Natural killer cell treated with Interleukin-12 subunit alpha and Interleukin-12 subunit beta and Interleukin-15 and Interleukin-18, amount 100 ng/mL, for 72 hours (primary cell): Measurements from ENCODE around the gene PTPN23. TPM values are rescaled to one million over a fixed set of nuclear protein-coding genes. Genes with fewer than 3 reads are reported as not detected.

Experiments used
- ATAC-seq, 2 donors: fragments of 150-1000 bp; cut with Tn5 transposase in 1 of 2; sonication (Bioruptor Pico), chemical (Tn5 transposase) in 1 of 2; 2 replicates each; pipeline ENCODE4 v1.10.0; 2021
- DNase-seq: peaks from one replicate; pipeline ENCODE4 v3.0.0; 2022; ENCODE audit warnings: low spot score
- H3K27ac Mint-ChIP-seq, 2 donors: 1 replicate in 1 of 2; 2 replicates in 1 of 2; pipeline ENCODE4 v1.8.0; 2022; ENCODE audit warnings: mixed read lengths in 2 of 2, mild to moderate bottlenecking in 1 of 2, moderate library complexity in 1 of 2
- H3K27me3 Mint-ChIP-seq, 2 donors: 1 replicate in 1 of 2; 2 replicates in 1 of 2; pipeline ENCODE4 v1.8.0; 2022; ENCODE audit warnings: mixed read lengths in 2 of 2
- H3K36me3 Mint-ChIP-seq: one replicate; pipeline ENCODE4 v1.8.0; 2022; ENCODE audit warnings: mixed read lengths
- H3K4me1 Mint-ChIP-seq, 2 donors: 1 replicate in 1 of 2; 2 replicates in 1 of 2; pipeline ENCODE4 v1.8.0; 2022; ENCODE audit warnings: low read depth in 2 of 2, mixed read lengths in 2 of 2, mild to moderate bottlenecking in 1 of 2
- H3K4me3 Mint-ChIP-seq: one replicate; pipeline ENCODE4 v1.8.0; 2022; ENCODE audit warnings: mixed read lengths
- H3K9me3 Mint-ChIP-seq: 2 replicates; pipeline ENCODE4 v1.8.0; 2022; ENCODE audit warnings: mixed read lengths
- total RNA-seq, 2 donors: library from RNA; stranded (reverse); gene quantifications; one replicate each; pipeline ENCODE4 v1.2.3, GENCODE V29; 2022

The PTPN23 gene
- total RNA-seq, 2 donors from 2014 or later = 30.5 to 45.3 TPM

DNA sequence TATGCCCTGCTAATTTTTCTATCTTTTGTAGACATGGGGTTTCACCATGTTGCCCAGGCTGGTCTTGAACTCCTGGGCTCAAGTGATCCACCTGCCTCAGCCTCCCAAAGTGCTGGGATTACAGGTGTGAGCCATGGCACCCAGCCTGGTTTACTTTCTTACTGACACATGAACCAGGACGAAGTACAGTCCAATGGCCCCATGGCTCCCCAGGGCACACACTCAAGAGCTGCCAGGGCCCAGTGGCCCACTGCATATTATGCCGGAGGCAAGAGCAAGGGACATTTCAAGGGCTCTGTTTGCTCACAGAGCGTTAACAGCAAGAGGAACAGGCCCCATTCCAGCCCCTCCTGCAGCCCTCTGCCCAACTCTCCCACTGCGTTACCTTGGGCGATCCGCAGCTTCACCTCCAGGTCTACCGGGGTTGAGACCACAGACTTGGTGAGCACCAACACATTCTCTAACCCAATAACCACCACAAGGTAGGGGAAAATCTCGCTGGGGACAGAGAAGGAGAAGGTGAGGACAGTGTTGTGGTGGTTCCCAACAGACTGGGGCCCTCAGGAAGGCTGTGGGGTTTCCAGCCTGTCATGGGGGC, 42.8 kb downstream of the PTPN23 start:
- DNase-seq (no peak), ATAC-seq (no peak)
- H3K4me3 Mint-ChIP-seq = no peak overlapping the region
- no peaks in the 10 kb centered on the region for H3K9me3 Mint-ChIP-seq
- H3K4me1 Mint-ChIP-seq = peaks cover 8 to 21% of the 10 kb centered on the region in 2 donors
- no peak overlapping the region for H3K27ac Mint-ChIP-seq
- H3K27me3 Mint-ChIP-seq = no peaks in the 10 kb centered on the region
- H3K36me3 Mint-ChIP-seq = peaks cover 5% of the 10 kb centered on the region

DNA sequence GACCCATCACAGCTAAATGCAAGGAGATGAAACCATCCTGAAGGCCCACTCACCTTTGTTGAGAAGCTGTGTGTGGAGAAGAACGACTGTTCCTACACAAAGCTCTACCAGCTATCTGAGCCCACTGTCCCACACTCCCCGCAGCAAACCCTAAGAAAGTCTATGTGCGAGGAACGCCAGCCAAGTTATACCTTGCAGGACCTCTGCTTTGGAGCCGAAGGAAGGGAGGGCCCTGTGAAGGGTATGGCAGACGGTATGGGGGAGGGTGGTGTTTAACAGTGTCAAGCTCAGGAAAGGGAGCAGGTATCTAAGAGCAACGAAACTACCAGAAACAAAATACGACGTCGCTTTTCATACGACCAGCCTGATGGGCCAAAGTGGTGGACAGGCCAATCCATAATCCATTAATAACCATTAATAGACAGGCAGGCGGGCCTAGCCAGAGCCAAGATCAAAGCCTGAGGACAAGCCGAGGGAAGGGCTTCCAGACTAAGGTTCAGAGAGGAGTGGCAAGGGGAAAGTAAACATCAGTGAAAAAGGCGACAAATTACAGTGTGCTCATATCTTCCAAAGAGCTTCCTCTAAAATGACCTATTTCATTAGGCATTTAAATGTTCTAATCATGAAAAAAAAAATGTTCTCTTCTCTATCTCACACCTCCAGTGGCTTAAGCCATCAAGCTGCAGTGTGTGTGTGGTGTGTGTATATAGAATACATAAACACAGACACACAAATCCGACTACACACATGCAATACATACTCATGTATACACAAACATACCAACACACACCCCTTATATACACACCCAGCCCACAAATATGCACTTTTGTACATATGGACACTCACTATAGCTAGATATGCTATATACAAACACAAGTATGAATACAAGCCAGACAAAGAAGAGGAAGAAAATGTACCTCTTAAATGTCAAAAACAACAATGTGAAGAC, 43.9 kb downstream of the PTPN23 start:
- ATAC-seq (no peak), DNase-seq (no peak)
- Mint-ChIP-seq H3K36me3 (peaks cover 5% of the 10 kb centered on the region), H3K9me3 (no peaks in the 10 kb centered on the region), H3K4me1 (peaks cover 9 to 20% of the 10 kb centered on the region in 2 donors), H3K27ac (no peak overlapping the region), H3K4me3 (no peak overlapping the region), H3K27me3 (no peaks in the 10 kb centered on the region)

DNA sequence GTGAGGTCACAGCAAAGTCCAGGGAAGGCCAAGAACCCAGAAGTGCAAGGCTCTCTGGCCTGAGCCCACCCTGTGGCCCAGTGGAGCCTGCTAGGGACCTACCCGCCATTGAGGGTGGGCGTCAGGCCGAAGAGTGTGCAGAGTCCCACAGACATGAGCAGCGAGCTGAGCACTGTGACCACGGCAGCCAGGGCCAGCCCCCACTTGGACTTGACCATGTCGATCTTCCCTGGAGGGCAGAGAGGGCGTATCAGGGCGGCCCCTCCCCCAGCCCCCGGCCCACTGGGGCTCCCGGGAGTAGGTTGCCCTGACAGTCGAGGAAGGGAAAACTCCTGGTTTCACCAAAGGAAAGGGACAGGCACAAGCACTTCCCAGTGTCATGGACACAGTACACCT, 44.6 kb downstream of the PTPN23 start:
- H3K36me3 Mint-ChIP-seq = peaks cover 5% of the 10 kb centered on the region
- H3K4me3 Mint-ChIP-seq = no peak overlapping the region
- DNase-seq (no peak), ATAC-seq (no peak)
- no peak overlapping the region for H3K27ac Mint-ChIP-seq
- H3K27me3 Mint-ChIP-seq = no peaks in the 10 kb centered on the region
- peaks cover 9 to 22% of the 10 kb centered on the region in 2 donors for H3K4me1 Mint-ChIP-seq
- no peaks in the 10 kb centered on the region for H3K9me3 Mint-ChIP-seq

DNA sequence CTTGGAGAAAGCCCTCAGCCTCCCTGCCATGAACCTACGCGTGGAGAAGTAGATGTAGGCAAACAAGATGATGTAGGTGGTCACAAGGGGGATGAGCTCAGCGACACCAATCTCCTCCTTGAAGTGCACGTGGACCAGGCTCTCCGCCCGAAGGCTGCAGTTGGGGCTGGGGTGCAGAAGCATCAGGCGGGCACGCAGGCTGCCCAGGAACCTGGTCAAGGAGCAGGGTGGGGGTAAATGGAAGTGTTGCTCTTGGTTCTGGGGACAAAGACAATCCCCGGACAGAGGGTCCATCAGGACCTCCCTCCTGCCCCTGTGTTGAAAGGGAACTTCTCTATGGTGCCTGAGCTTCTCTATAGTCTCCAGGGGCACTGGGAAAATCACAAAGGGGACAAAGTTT, 45.1 kb downstream of the PTPN23 start:
- H3K4me3 Mint-ChIP-seq = no peak overlapping the region
- DNase-seq (no peak), ATAC-seq (no peak)
- peaks cover 5% of the 10 kb centered on the region for H3K36me3 Mint-ChIP-seq
- no peak overlapping the region for H3K27ac Mint-ChIP-seq
- H3K9me3 Mint-ChIP-seq = no peaks in the 10 kb centered on the region
- peaks cover 9 to 22% of the 10 kb centered on the region in 2 donors for H3K4me1 Mint-ChIP-seq
- no peaks in the 10 kb centered on the region for H3K27me3 Mint-ChIP-seq

DNA sequence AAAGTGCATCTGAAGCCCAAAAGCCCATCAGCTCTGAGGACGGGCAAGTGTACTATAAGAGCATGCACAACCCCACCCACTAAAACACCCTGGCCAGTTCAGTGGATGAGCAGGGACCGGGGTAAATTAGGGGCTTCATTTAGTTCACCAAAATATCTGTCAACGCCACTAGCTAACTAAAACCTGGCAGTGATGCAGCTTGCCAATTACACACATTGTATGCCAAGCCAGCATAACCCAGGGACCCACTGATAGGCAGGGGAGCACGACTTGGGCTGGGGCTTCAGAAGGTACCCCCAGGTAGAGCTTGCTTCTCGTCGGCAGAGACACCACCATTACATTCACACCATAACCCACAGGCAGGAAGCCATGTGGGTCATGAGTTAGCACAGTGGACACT, 47.0 kb downstream of the PTPN23 start:
- Mint-ChIP-seq H3K36me3 (peaks cover 5% of the 10 kb centered on the region), H3K9me3 (no peaks in the 10 kb centered on the region), H3K4me1 (peaks cover 5 to 13% of the 10 kb centered on the region in 2 donors), H3K4me3 (no peak overlapping the region), H3K27ac (no peak overlapping the region), H3K27me3 (no peaks in the 10 kb centered on the region)
- peak in 1 of 2 donors; percentile 20 for ATAC-seq
- DNase-seq = no peak

DNA sequence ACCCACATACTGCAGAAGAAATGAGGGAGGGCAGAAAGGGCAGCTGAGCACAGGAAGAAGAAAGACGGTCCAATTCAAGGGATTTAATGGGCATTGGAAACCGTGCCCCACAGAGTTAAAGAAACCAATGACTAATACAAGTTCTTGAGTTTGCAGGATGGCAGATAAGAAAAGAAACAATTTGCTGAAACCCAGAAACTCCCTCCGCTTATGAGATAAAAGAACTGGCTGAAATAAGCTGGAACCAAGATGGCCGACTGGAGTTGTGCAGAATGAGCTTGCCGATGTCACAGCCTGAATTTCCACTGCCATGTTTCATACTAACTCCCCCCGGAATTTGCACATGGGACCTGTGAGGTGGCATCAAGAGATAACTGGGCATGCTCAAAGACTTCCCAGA, 47.8 kb downstream of the PTPN23 start:
- Mint-ChIP-seq H3K9me3 (no peaks in the 10 kb centered on the region), H3K27ac (peak overlapping the region in 1 of 2 donors; percentile 37), H3K4me1 (peaks cover 5 to 11% of the 10 kb centered on the region in 2 donors), H3K4me3 (no peak overlapping the region), H3K36me3 (peaks cover 5% of the 10 kb centered on the region), H3K27me3 (no peaks in the 10 kb centered on the region)
- ATAC-seq (no peak), DNase-seq (no peak)

DNA sequence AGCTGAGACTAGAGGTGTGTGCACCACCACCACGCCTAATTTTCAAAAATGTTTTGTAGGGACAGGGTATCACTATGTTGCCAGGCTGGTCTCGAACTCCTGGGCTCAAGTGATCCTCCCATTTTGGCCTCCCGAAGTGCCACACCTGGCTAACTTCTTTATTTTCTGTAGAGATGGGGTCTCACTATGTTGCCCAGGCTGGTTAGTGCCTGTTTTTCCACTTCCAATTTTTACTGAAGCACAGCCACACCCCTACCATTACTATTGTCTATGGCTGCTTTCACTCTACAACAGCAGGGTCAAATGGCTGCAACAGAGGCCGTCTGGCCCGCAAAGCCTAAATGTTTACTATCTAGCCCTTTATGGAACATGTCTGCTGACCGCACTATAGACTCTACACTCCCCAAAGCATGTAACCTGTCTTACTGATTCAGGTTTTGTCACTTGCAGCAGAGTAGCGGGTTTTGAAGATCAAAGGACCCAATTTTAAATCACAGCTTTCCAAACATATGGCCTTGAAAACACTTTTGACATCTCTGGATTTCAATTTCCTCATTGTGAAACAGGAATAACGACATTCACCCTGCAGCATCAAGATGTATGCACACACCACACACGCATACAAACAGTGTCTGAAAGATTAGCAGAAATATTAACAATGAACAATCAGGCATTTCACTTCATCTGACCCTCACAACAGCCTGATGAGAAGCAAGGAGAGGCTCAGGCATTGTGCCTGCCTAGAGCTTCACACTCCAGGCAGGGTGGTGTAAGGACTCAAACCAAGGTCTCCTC, 48.9 kb downstream of the PTPN23 start:
- H3K9me3 Mint-ChIP-seq = no peaks in the 10 kb centered on the region
- H3K36me3 Mint-ChIP-seq = peaks cover 10% of the 10 kb centered on the region
- H3K4me3 Mint-ChIP-seq = no peak overlapping the region
- ATAC-seq (no peak), DNase-seq (no peak)
- H3K4me1 Mint-ChIP-seq = peaks cover 5 to 13% of the 10 kb centered on the region in 2 donors
- no peak overlapping the region for H3K27ac Mint-ChIP-seq
- no peaks in the 10 kb centered on the region for H3K27me3 Mint-ChIP-seq

DNA sequence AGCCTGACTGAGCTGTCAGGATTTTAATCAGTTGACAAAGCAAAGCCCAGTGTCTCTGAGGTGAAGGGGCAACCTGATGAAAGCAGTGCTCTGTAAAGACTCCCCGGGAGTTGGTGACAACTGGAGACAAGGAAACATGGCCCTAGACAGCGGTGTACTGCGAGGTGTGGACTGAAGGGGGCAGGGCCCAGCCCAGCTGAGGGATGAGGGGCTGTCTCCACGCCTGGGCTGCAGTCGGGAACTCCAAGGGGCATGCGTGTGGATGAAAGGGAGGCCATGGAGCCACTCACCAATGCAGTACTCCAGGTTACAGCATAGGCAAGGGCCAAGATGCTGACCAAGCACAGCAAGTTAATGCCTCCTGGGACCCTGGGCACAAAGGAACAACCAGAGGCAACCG, 49.8 kb downstream of the PTPN23 start:
- ATAC-seq (no peak), DNase-seq (no peak)
- Mint-ChIP-seq H3K27ac (no peak overlapping the region), H3K27me3 (no peaks in the 10 kb centered on the region), H3K4me1 (peaks cover 5 to 13% of the 10 kb centered on the region in 2 donors), H3K4me3 (no peak overlapping the region), H3K36me3 (peaks cover 5% of the 10 kb centered on the region), H3K9me3 (no peaks in the 10 kb centered on the region)

DNA sequence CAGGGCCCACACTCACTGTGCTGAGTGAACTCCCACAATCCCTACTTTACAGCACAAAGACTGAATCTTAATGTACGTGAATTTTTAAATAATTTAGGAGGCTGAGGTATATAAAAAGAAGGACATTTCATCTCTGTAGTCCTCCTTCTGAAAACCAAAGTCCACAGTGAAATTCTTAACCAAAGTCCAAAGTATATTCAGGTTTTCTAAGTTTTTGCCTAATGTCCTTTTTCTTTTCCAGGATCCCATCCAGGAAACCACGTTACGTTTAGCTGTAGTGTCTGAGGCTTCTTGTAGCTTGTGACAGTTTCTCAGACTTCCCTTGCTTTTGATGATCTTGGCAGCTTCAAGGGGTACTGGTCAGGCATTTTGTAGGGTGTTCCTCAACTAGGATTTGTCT, 50.4 kb downstream of the PTPN23 start:
- Mint-ChIP-seq H3K36me3 (peaks cover 5% of the 10 kb centered on the region), H3K4me3 (no peak overlapping the region)

DNA sequence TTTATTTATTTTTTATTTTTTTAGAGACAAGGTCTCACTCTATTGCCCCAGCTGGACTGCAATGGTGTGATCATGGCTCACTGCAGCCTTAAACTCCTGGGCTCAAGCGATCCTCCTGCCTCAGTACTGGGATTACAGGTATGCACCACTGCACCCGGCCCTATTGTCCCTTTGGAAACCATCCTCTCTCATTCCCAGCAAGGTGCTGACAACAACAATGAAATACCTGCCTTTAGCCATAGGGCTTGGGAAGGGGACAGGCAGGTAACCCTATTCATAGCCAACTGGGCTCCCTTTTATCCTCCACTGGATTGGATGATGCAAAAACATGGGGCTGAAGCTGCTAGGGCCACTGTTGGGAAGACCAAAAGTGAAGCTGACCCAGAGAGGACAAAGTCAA, 51.9 kb downstream of the PTPN23 start:
- ATAC-seq (no peak), DNase-seq (no peak)
- Mint-ChIP-seq H3K27me3 (no peaks in the 10 kb centered on the region), H3K9me3 (no peaks in the 10 kb centered on the region), H3K27ac (no peak overlapping the region), H3K36me3 (peaks cover 5% of the 10 kb centered on the region), H3K4me3 (no peak overlapping the region), H3K4me1 (peaks cover 5 to 13% of the 10 kb centered on the region in 2 donors)

More for the DNA sequence above, 50.4 kb downstream of the PTPN23 start:
- ATAC-seq (no peak), DNase-seq (no peak)
- no peak overlapping the region for H3K27ac Mint-ChIP-seq
- H3K9me3 Mint-ChIP-seq = no peaks in the 10 kb centered on the region
- H3K27me3 Mint-ChIP-seq = no peaks in the 10 kb centered on the region
- peaks cover 5 to 13% of the 10 kb centered on the region in 2 donors for H3K4me1 Mint-ChIP-seq

DNA sequence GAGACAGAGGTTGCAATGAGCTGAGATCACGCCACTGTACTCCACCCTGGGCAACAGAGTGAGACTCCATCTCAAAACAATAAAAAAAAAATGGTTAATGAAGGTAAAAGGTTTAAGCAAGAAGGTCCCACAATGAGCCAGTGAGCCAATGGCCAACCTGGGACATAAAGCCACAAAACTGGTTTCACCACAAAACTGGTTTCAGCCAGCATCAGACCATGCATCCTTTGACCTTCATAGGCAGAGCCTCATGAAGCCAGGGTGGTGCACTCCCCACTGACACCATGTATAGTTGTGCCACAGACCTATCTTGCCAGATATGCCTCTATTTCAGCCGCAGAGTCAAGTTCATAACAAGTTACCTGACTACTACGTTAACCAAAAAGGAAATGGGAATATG, 53.0 kb downstream of the PTPN23 start:
- DNase-seq = no peak
- Mint-ChIP-seq H3K4me1 (peaks cover 0 to 8% of the 10 kb centered on the region in 2 donors), H3K9me3 (no peaks in the 10 kb centered on the region), H3K4me3 (no peak overlapping the region), H3K27me3 (no peaks in the 10 kb centered on the region), H3K36me3 (peaks cover 5% of the 10 kb centered on the region), H3K27ac (no peak overlapping the region)
- ATAC-seq = no peak

DNA sequence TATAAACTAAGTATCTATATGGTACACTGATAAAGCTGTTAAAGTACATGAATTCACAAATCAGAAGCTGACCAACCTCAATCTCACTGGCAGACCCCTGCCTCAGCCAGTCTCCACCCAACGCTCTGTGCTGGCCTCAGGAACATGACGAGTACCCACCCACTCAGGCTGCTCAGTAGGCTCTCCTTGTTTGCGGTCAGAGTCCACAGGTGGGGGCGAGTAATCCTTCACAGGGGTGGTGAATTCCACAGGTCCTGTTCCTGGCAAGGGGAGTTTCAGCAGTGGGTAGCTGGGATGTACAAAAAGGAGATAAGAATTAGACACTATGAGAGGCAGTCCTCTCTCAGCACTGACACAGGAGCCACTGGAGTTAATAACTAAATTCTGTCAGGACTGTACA, 54.0 kb downstream of the PTPN23 start:
- Mint-ChIP-seq H3K36me3 (peaks cover 5% of the 10 kb centered on the region), H3K27me3 (no peaks in the 10 kb centered on the region), H3K4me1 (peaks cover 0 to 5% of the 10 kb centered on the region in 2 donors), H3K9me3 (no peaks in the 10 kb centered on the region), H3K27ac (no peak overlapping the region), H3K4me3 (no peak overlapping the region)
- ATAC-seq = no peak
- no peak for DNase-seq

DNA sequence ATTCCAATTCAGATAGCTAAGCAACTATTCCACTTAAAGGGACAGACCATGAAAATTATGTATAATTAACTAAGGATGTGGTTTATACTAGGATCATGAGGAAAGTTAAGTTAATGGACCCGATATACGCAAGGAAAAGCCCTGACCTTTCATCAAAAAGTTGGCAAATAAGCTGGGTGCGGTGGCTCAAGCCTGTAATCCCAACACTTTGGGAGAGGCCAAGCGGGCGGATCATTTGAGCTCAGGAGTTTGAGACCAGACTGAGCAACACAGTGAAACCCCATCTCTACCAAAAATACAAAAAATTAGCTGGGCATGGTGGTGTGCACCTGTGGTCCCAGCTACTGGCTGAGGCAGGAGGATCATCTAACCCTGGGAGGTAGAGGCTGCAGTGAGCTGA, 55.4 kb downstream of the PTPN23 start:
- H3K36me3 Mint-ChIP-seq = peaks cover 5% of the 10 kb centered on the region
- no peak for ATAC-seq
- H3K4me1 Mint-ChIP-seq = peaks cover 0 to 3% of the 10 kb centered on the region in 2 donors
- no peak overlapping the region for H3K4me3 Mint-ChIP-seq
- H3K9me3 Mint-ChIP-seq = no peaks in the 10 kb centered on the region
- DNase-seq = no peak
- no peaks in the 10 kb centered on the region for H3K27me3 Mint-ChIP-seq
- no peak overlapping the region for H3K27ac Mint-ChIP-seq

DNA sequence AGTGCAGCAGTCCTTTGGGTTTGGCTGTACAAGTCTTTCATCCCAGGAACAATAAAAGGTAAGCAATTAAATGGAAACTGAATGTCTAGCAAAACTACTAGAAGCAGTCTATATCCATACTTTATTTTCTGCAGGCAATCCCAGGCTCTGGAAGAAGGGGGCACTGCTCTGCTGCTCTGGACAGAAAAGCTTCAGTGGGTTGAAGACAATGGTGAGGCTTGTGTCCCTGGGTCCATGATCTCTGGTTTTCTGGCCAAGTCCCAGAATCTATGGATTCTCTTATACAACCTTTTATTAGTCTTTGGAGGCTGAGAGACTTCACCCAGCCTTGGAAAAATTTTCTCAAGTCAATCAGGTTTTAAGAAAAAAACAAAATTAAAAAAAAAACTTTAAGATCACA, 59.3 kb downstream of the PTPN23 start:
- DNase-seq = no peak
- Mint-ChIP-seq H3K36me3 (no peaks in the 10 kb centered on the region), H3K27ac (no peak overlapping the region), H3K4me3 (no peak overlapping the region), H3K4me1 (peaks cover 9 to 15% of the 10 kb centered on the region in 2 donors), H3K27me3 (no peaks in the 10 kb centered on the region), H3K9me3 (no peaks in the 10 kb centered on the region)
- ATAC-seq = no peak
